ENCODE results near the gene COL4A1.

DNA sequence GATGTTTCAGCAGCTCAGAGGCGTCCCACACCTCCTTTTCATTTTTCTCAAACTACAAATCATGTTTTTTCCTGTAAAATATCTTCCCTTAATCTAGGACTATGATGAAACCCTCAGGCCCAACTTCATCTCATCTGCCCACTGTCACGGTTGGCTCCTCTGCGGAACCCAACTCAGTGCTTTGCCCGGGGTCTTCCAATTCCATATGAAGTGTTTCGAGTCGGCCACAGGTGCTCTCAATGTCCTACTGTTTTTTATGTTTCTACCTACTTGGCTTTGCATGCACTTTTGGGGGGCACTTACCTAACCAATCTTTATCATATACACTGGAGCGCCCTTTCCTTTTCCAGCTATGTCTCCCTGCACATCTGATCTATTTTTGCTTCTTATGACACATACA is 28.1 kb downstream of the COL4A1 start:
- TF ChIP-seq, protein P1, sequence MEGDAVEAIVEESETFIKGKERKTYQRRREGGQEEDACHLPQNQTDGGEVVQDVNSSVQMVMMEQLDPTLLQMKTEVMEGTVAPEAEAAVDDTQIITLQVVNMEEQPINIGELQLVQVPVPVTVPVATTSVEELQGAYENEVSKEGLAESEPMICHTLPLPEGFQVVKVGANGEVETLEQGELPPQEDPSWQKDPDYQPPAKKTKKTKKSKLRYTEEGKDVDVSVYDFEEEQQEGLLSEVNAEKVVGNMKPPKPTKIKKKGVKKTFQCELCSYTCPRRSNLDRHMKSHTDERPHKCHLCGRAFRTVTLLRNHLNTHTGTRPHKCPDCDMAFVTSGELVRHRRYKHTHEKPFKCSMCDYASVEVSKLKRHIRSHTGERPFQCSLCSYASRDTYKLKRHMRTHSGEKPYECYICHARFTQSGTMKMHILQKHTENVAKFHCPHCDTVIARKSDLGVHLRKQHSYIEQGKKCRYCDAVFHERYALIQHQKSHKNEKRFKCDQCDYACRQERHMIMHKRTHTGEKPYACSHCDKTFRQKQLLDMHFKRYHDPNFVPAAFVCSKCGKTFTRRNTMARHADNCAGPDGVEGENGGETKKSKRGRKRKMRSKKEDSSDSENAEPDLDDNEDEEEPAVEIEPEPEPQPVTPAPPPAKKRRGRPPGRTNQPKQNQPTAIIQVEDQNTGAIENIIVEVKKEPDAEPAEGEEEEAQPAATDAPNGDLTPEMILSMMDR (conservative IDR thresholded peaks at IDR 0.05; ENCODE audit: low read length) = no peak
- TF ChIP-seq EZH2phosphoT487 (IDR thresholded peaks at IDR 0.05; ENCODE audit: borderline replicate concordance) = no peak

Data from Loucy (cell line).